MCF 10A (cell line): ENCODE results near the gene ADGRF4. TPM values are rescaled to one million over a fixed set of nuclear protein-coding genes. Genes with fewer than 3 reads are reported as not detected.

Experiments
- Bru-seq: library from RNA; stranded (reverse); fragments of 400-500 nt; gene quantifications from one replicate; lab custom pipeline; 2021; lab: Mats Ljungman, UMichigan
- BruChase-seq, 2 experiments: library from RNA; stranded (reverse); fragments of 400-500 nt; gene quantifications; one replicate each; lab custom pipeline; 2021; lab: Mats Ljungman, UMichigan
- BruUV-seq: library from RNA; stranded (reverse); fragments of 400-500 nt; replicated peaks from 2 replicates; lab custom pipeline; 2021; lab: Mats Ljungman, UMichigan
- CTCF ChIA-PET: fragments of 300-600 bp; sonication (Branson Sonifier 250); formaldehyde crosslinking; extraction: SDS; loops from one replicate; lab custom pipeline; 2021; ENCODE audit warnings: antibody characterized with exemption, inconsistent platforms; lab: Yijun Ruan, JAX
- POLR2A ChIA-PET: fragments of 300-600, 350-650 bp; sonication (Branson Sonifier 250); formaldehyde crosslinking; extraction: SDS; loops from one replicate; lab custom pipeline; 2020; ENCODE audit warnings: antibody characterized with exemption, inconsistent platforms; lab: Yijun Ruan, JAX
- DNase-seq: peaks from one replicate; pipeline ENCODE4 v3.0.0-alpha.2; 2018; ENCODE audit not compliant: unreplicated experiment
- H3K27ac Mint-ChIP-seq: one replicate; pipeline ENCODE4 v1.8.0; 2022; ENCODE audit warnings: mild to moderate bottlenecking, low read depth, mixed read lengths; ENCODE audit not compliant: unreplicated experiment
- H3K27me3 Mint-ChIP-seq: one replicate; pipeline ENCODE4 v1.8.0; 2022; ENCODE audit warnings: mixed read lengths; ENCODE audit not compliant: insufficient read depth, unreplicated experiment
- H3K36me3 Mint-ChIP-seq: one replicate; pipeline ENCODE4 v1.8.0; 2022; ENCODE audit warnings: mild to moderate bottlenecking, moderate library complexity, mixed read lengths; ENCODE audit not compliant: insufficient read depth, unreplicated experiment
- H3K4me1 Mint-ChIP-seq: one replicate; pipeline ENCODE4 v1.8.0; 2022; ENCODE audit warnings: mixed read lengths; ENCODE audit not compliant: insufficient read depth, unreplicated experiment
- H3K4me3 Mint-ChIP-seq: one replicate; pipeline ENCODE4 v1.8.0; 2022; ENCODE audit warnings: mild to moderate bottlenecking, moderate library complexity, mixed read lengths; ENCODE audit not compliant: unreplicated experiment
- H3K9me3 Mint-ChIP-seq: one replicate; pipeline ENCODE4 v1.8.0; 2022; ENCODE audit warnings: mixed read lengths; ENCODE audit not compliant: unreplicated experiment
- CTCF ChIP-seq: fragments of 200-600 bp; IDR thresholded peaks from one replicate; pipeline ENCODE4 v1.8.0; 2022; ENCODE audit warnings: antibody characterized with exemption, mild to moderate bottlenecking; ENCODE audit not compliant: unreplicated experiment
- intact Hi-C: fragments of 100-400 bp; cut with micrococcal nuclease; formaldehyde crosslinking; loops from 2 replicates; pipeline ENCODE4 v1.14.1; 2022
- long read RNA-seq: library from polyadenylated mRNA; stranded (forward); transcript quantifications from one replicate; pipeline ENCODE4 v2.0.0, GENCODE V29; 2022
- total RNA-seq: library from RNA; stranded (reverse); gene quantifications from 2 replicates; pipeline ENCODE4 v1.2.3, GENCODE V29; 2022

Gene ADGRF4
- total RNA-seq (1.2 and 4.0 TPM in 2 replicates), Bru-seq, nascent RNA (percentile 67 among the genes with signal in this experiment), BruChase-seq, experiment 1, labeled RNA remaining after a 6-hour chase (percentile 62 among the genes with signal in this experiment), BruChase-seq, experiment 2, labeled RNA remaining after a 2-hour chase (percentile 59 among the genes with signal in this experiment)
- long read RNA-seq, result 0 reads

- Mint-ChIP-seq H3K4me1 (peaks cover 36% of the 10 kb centered on the region), H3K27ac (peak within 1 kb of the TSS; percentile 95), H3K4me3 (peak within 1 kb of the TSS; percentile 65), H3K9me3 (no peaks in the 10 kb centered on the region), H3K27me3 (no peaks in the 10 kb centered on the region), H3K36me3 (no peaks in the 10 kb centered on the region)
- DNase-seq, result peak; percentile 89
- CTCF ChIA-PET, result interaction anchor here (0.9 to 2.1 kb wide), 8 partner anchors 33 to 284 kb away, joined by 3 to 13 read pairs (median 5); no protein-coding TSS in a partner anchor
- BruUV-seq, result no TSS peak
- TF ChIP-seq CTCF, result no peak
- intact Hi-C loops, result no loop called here
- POLR2A ChIA-PET, result interaction anchor here (0.6 to 4.8 kb wide), 12 partner anchors 13 to 282 kb away, joined by 3 to 84 read pairs (median 6); no protein-coding TSS in a partner anchor
These were observed at the start of gene ADGRF4 for GRCh38 chr6:47698342-47698787. Gene ADGRF4 (plus strand): TSS chr6:47698580. CDS start chr6:47707246, 8,666 bp downstream.

- POLR2A ChIA-PET, result interaction anchor here (0.9 to 2.1 kb wide), 8 partner anchors 9 to 91 kb away, joined by 3 to 18 read pairs (median 5); no protein-coding TSS in a partner anchor
- Mint-ChIP-seq H3K27ac (no peak overlapping the region), H3K27me3 (no peaks in the 10 kb centered on the region), H3K4me3 (no peak overlapping the region), H3K4me1 (peaks cover 6% of the 10 kb centered on the region), H3K9me3 (no peaks in the 10 kb centered on the region), H3K36me3 (peaks cover 8% of the 10 kb centered on the region)
- BruUV-seq, result no TSS peak
- no peak for DNase-seq
- CTCF ChIA-PET, result interaction anchor here (0.6 to 2.8 kb wide), 7 partner anchors 18 to 132 kb away, joined by 3 to 13 read pairs (median 4); no protein-coding TSS in a partner anchor
- TF ChIP-seq CTCF, result no peak
- intact Hi-C loops, result no loop called here
These were observed 47.6 kb upstream of the ADGRF4 start for GRCh38 chr6:47650553-47651432.

GRCh38 chr6:47651505-47651944 lies 46.9 kb upstream of the ADGRF4 start:
- intact Hi-C loops, result no loop called here
- no peak for TF ChIP-seq CTCF
- H3K4me1 Mint-ChIP-seq, result peaks cover 11% of the 10 kb centered on the region
- no peak overlapping the region for H3K4me3 Mint-ChIP-seq
- CTCF ChIA-PET, result interaction anchor here (0.9 to 2.8 kb wide), 6 partner anchors 19 to 131 kb away, joined by 3 to 13 read pairs (median 6); no protein-coding TSS in a partner anchor
- peaks cover 8% of the 10 kb centered on the region for H3K36me3 Mint-ChIP-seq
- POLR2A ChIA-PET, result interaction anchor here (0.9 to 2.1 kb wide), 10 partner anchors 9 to 90 kb away, joined by 3 to 18 read pairs (median 5); no protein-coding TSS in a partner anchor
- no peak overlapping the region for H3K27ac Mint-ChIP-seq
- no peaks in the 10 kb centered on the region for H3K27me3 Mint-ChIP-seq
- peak; percentile 66 for DNase-seq
- H3K9me3 Mint-ChIP-seq, result no peaks in the 10 kb centered on the region
- BruUV-seq, result no TSS peak
